NCI-H1105 treated with DMSO at 0.1 percent for 48 hours (cell line): ENCODE results near the gene CEP112.

Source experiments
- DNase-seq: peaks from one replicate; lab custom pipeline; 2025; lab: John Stamatoyannopoulos, UW

Gene CEP112

DNA sequence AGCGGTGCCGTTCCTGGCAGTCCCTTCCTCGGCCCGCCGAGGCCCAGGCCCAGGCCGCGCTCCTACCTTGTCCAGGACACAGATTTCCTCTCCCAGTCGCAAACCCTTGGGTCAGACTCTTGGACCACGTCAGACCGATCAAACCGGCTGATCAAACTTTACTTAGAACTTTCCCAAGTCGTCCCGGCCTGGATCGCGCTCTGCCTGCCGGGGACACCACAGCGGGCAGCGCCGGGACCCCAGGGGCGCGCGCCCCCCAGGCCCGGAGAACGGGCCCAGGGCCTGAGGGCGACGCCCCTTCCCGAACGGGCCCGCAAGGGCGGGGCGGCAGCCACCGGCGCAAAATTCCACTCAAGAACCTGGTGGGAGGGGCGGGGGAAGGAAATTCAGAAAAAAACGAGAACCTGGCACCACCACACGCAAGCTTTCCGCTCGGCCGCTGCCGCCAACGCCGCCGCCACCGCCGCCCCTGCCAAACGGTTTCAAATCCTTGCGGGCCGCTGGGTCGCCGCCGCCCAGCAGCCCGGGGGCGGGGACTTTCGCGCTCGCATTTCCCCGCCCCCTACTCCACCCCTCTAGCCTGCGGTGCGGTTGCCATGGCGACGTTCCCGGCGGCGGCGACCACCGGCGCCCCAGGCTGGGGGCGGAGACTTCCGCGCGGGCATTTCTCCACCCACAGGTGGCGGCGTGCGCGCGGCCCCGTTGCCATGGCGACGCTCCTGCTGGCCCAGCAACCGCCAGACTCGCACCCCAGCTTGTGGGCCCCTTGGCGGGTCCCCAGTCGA, at the start of gene CEP112:
TSS of gene CEP112 (minus strand) at position 541 of the 785 bp plus-strand sequence.
- peak; percentile 83 for DNase-seq

DNA sequence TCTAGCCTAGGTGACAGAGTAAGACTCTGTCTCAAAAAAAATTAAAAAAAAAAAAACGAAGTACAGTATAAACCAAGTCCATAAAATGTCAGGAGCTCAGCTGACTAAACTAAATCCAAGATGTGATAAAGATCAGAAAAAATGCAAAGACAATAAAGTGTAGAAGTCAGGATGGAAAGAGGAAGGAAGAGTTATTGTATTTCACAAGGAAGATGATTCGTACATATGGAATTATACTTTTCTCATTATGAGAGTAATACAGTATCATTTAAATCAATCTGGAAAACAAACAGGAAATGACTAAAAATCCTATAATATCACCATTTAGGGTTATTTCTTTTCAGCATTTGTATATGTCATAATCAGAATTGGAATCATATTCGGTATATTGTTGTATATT, 48.7 kb upstream of the CEP112 start:
- DNase-seq, result no peak

DNA sequence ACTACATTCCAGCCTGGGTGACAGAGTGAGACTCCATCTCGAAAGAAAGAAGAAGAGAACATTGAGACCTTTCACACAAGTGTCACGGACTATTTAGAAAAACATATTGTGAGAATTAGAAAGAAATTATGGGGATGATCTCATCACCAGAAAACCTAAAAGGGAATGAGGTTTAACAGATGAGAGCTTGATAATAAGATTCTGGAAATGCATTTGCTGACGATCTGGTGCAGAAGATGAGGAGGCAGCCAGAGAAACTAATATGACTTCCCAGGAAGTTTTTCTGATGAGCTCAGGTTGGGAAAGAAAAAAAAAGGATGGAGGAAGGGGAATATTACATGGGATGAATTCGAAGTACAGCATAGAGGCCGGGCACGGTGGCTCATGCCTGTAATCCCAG, 48.1 kb upstream of the CEP112 start:
- no peak for DNase-seq

DNA sequence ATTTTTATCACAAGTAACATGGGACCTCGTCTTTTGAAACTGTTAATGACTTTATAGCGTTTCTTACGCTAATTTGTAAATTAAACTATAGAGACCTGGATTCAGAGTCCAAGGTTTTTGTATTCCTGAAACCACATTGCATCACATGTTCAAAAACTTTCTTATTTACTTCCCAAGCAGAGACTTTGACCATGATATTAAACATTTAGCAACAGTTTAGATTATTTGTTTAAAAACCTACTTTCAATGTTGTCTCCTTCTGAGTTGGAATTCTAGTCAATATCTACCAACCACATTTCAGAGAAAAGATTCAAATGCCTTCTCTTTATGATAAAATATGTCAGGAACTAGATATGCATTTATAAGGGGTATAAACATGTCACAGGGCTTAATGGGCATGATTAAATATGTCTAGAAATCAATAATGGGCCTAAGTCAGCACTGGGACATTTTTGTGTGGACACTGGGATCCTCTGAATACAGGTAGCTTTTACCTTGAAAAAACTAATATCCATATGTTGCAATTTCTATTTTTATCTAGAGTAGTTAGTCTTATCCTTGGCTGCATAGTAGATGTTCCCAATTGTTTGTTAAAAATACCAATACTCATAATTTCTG, 43.6 kb upstream of the CEP112 start:
- DNase-seq, result no peak

DNA sequence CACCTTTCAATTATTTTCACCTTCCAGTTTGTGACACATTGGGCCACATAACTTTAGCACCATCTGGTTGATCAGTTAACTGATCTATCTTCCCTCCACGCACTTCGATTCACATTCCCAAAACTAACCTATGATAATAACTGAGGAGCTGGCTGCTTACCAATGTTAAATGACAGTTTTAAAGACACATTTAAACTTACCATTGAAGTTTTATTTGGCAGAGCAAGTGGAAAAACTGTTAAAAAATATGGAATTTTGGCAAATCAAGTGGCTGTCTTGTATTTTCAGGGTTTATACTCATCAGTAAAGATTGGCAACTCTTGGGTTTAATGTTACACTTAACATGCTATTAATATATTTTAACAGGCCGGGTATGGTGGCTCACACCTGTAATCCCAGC, 42.7 kb upstream of the CEP112 start:
- DNase-seq, result no peak

DNA sequence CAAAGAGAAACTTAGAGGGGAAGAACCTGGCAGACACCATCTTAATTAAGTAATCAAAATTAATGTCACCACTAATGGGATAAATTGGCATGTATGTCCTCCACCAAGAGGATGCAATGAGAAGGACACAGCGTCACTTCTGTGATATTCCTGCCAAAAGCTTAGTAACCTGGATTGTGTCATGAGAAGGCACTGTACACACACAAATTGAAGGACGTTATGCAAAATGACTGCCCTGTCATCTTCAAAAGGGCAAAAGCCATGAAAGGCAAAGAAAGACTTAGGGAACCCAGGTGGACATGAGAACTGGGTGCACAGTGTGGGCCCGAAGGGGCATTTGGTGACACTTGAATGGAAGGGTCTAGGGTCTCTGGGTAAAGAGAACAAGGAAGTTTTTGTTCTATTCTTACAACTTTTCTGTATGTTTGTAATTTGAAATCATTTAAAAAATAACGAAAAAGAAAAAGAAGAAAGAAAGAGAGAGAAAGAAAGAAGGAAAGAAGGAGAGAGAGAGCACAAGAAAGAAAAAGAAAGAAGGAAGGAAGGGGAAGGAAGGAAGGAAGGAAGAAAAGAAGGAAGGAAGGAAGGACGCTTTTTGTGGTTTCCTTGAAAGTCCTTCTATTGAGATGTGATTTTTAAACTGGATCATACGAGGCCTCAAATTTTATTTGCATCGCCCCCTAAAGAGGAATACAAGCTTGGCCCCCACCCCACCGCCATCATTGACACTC, 41.3 kb upstream of the CEP112 start:
- no peak for DNase-seq

DNA sequence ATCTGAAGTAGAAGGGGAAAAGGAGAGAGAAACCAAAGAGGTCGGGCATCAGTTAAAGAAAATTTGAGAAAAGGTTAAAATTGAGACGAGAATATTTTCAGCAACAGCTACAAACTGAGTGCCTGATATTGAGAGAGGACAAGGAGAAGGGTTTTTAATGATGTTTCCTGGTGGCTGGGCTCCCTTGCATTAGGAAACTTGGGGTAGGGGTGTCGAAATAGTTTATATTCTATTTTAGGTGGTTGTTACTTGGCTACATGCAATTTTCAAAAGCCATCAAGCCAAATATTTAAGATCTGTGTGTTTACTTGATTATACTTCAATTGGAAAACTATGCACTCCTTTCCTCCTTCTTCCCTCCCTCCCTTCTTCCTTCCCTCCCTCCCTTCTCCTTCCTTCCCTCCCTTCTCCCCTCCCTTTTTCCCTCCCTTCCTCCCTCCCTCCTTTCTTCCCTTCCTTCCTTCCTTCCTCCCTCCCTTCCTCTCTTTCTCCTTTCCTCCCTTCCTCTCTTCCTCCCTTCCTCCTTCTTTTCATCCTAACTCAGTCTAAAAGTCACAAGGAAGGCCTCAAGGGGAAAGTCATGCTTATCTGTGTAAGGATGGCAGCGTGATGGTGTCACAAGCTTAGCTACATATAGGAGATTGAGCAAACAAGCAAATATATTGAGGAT, 39.1 kb upstream of the CEP112 start:
- no peak for DNase-seq

DNA sequence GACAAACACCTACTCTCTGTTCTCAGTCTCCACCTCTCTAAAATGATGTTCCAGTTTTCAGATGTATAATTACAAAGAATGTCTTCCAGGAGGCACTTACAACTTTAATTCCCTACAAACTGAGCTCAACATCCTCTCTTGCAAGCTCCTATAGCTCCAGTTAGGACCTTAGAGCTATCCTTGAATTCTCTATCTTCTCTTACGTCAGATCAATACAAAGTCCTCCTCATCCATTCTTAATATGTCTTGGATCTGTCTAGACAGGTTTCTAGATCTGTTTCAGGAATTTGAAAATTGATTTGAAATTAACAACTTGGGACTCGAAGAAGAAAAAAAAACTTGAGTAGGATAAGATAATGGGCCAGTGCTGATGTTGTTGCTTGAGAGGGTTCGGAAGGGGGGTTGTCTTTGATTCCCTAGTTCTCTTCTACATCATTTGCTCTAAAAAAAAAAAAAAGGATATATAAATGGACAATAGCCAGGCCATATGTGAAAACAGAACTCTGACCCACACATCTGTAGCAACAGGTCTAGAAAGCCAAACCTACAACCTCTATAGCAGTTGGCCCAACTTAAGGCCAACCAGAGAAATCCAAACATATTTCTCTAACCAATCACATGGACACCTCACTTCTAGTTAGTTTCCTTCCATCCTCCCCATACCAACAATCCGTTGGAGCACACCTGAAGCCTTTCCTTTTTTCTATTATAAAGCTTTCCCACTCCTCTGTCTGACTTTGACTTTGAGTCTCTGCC, 38.0 kb upstream of the CEP112 start:
- DNase-seq, result no peak

DNA sequence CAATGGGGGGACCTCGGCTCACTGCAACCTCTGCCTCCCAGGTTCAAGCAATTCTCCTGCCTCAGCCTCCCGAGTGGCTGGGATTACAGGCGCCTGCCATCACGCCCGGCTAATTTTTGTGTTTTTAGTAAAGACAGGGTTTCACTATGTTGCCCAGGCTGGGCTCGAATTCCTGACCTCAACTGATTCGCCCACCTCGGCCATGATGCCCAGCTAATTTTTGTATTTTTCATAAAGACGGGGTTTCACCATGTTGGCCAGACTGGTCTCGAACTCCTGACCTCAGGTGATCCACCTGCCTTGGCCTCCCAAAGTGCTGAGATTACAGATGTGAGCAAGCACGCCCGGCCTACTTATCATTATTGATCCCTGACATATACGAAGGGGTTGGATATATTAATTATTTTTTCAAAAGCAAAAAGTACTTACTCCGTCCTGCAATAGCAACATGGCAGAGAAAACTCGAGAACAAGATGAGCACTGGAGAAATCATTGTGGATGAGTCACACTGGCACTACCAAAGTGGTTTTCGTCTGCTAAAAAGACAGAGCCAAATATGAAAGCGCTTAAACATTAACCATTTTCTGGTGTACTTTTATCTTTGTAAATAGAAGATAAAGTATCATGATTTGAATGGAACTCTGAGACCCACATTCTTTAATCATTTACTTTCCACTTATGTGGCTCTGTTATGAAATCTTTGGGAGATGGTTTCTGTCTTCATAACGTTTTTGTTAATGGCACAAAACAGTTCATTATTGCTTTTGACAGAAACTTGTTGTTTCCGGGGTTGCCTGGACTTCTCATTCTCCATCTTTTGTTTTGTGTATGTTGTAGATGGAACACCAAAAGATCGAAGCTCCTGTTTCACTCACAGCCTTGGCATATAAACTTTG, 37.2 kb upstream of the CEP112 start, which contains the start of gene APOH:
TSS of gene APOH (minus strand) at position 529 of the 896 bp plus-strand sequence. CDS start at position 493, 36 bp downstream.
- DNase-seq, result no peak

DNA sequence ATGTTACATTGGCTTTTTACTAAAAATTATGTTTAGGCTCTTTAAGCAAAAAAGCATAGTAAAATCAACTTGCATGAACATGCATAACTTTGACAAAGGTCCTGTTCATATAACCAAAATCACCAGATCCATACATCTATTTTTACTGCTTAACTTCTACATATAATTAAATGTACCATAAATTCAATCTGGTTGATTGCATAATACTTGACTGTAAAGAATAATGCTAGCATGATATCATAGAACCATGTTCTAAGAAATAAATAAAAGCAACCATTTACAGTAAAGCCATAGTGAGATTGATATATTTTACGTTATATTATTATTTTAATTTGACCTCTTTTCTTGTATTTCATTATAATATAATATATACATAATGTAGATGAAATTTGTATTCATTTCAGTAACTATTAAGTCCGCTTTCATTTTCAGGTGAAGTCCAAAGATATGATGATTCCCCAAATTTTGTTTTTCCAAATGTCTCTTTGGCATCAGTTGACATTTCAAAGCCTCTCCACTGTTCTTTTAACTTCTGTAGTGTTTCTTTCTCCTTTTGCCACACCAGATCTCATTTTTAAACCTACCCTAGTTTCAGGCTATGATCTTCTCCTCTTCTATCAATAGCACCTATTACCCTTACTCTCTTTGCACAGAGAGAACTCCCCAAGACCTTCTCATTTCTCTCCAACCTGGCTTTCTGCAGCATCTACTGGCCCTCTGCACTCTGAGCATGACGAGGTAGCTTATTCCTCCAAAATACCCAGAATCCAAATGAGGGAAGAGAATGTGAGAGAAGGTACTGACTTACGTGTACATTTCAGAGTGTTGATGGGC, 35.5 kb upstream of the CEP112 start:
- DNase-seq, result no peak

DNA sequence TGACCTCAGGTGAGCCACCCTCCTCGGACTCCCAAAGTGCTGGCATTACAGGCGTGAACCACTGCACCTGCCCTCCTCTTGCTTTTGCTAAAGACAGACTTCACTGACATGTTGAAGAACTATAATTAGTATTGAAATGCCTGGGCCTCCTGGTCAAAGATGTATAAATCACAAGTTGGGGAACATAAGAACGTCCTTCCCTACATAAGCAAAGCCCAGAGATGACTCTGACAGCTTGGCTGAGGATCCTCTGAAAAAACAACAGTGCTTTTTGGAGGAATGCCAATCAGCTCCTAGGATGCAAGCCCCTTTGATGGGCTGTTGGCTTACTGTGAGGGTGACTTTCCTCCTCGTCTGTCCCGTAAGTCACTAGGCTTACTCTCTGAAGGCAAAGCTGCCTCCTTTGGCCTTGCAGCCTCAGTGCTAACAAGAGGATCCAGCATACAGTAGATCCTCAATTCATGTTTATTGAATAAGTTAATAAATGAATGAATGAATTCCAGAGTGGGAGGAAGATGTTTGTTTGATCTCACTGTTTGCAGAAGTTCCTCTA, 30.9 kb upstream of the CEP112 start:
- DNase-seq, result no peak

DNA sequence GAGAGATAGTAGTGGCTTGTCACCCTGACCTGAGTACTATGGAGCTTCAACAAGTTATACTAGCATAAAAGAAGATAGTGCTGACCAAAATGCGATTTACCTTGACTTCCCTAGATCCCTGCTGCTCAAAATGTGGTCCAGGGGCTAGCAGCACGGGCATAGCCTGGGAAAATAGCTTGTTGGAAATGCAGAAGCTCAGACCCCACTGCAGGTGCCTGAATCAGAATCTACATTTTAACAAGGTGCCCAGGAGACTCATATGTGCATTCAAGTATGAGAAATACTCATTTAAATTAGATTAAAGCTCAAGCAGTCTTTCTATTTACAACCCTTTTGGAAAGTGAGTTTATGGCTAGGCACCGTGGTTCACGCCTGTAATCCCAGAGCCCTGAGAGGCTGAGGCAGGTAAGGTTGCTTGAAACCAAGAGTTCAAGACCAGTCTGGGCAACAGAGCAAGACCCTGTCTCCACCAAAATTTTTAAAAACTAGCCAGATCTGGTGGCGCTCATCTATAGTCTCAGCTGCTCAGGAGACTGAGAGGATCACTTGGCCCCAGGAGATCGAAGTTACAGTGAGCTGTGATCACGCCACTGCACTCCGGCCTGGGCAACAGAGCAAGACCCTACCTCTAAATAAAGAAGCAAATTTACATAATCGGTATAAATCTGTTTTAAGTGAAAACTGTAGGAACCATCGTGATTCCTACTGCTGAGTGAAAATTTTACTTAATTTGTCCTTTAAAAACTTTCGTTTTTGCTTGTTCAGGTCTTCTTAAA, 30.0 kb upstream of the CEP112 start:
- DNase-seq, result no peak

DNA sequence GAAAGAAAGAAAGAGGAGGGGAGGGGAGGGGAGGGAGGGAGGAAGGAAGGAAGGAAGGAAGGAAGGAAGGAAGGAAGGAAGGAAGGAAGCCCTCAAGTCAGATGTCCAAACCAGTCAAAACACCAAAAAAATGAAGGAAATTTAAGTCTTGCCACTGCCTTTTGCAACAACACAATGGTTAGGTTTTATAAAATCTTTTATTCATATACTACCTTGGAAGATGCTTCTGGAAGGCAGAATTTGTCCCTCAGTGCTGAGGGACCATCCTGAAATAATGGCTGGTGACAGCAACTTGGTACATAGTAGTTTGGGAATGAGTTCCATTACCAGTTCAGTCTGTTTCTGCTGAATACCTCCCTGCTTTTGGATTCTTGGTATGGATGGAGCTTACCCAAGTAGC, 29.4 kb upstream of the CEP112 start:
- no peak for DNase-seq

DNA sequence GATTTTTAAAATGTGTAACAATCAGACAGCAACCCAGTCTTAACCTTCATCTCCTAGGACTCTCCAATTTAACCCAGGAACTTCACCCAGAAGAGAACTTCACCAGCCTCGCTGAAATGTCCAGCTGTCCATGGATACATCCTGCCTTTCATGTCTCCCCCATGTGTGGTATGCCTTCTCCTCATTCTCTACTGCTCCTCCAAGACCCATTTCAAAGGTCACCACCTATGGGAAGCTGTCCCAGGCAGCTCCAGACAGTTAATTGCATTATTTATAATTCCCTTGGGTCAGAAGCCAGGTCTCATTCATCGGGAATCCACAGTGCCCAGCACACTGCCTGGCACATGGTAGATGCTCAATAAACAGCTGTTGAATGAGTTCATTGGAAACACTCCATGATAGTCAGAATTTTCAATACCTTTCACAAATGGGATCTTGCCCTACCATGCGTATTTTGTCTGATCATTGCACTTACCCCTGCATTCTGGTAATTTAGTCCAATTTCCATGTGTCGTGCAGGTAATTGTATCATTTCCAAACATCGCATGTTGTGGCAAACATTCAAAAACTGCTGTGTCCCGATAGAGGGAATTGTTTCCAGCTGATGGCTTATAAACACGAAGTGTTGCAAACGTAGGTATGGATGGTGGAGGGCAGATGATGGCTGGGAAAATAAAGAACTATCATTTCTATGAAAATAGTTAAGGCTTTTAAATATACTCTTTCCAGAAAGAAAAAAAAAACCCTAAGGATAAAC, 28.3 kb upstream of the CEP112 start:
- no peak for DNase-seq

DNA sequence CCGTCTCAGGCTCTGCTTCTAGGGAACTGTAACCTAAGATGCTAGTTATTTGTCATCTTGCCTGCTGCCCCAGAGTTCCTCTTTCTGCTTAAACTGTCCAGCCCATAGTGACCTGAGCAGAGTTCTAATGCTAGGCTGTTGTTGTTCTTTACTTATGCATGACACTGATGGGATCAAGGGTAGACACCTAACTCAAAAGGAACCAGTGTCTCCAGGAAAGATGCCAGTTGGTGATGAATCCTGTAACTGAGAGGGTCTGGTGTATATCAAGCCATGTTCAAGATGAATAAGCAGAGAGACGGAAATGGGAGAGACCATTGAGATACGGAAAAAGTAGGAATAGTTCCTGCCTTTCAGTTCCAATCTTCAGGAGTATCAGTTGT, 23.6 kb upstream of the CEP112 start:
- no peak for DNase-seq

DNA sequence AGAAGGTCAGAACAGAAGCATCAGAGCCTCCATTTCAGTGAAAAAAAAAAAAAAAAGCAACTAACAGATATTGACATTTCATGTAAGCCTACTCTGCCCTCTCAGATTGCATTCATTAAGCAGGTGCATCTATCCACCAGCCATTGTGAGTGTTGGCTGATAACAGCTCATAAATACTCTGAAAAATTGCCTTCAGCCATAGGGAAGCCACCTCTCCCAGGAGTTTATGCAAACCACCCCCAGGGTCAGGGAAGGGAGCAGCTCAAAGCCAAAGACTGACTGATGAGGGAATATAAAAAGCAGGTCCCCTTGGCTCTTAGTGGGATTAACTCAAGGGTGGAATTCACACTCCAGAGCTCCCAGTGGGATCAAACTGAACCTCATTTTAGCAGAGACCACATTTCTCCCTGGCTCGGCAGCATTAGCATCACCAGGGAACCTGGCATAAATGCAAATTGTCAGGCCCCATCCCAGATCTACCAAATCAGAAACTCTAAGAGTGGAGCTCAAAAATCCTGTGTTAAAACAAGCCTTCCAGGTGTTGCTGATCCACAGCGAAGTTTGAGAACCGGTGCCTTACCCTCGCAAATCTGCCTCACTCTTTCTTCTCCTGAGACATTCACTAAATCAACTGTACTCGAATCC, 23.1 kb upstream of the CEP112 start:
- peak; percentile 61 for DNase-seq

DNA sequence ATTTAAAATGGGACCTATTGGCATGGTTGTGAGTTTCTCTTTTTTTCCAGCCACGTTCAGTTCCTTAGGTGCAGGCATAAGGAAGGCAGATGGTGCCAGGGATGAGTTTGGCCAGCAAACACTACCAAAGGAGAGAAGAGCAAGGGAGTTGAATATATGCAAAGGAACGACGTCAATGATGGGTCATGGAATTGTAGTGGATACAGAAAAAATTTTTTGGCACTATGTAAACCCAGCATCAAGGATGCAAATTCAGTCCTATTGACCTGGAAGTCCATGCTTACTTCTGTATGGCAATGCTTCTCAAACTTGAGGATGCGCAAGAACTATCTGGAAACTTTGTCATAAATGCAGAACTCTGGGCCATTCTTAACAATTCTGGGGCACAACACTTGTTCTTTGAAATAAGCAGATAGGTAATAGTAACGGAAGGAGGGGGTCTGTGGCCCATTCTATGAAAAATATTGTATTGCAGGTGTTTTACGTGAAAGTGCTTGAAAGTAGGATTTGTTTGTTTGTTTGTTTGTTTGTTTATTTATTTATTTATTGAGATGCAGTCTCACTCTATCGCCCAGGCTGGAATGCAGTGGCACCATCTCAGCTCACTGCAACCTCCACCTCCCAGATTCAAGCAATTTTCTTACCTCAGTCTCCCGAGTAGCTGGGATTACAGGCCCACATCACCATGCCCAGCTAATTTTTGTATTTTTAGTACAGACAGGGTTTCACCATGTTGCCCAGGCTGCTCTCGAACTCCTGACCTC, 19.3 kb upstream of the CEP112 start:
- DNase-seq, result no peak
